AG10803 (cell line): Measurements from ENCODE around the gene ACVR1B.
A peak's percentile ranks its signal among the peaks of the same experiment; 100 is the strongest.
"Not testable (repeated sequence)": the region's sequence is repeated elsewhere in the genome, so short reads cannot be mapped to it uniquely, and the experiment has no call there.

Source experiments
- DNase-seq: peaks from one replicate; pipeline ENCODE4 v3.0.0; 2010; ENCODE audit warnings: low read depth
- H3K4me3 ChIP-seq: 2 replicates; pipeline ENCODE4 v1.5.1; 2011; ENCODE audit warnings: mild to moderate bottlenecking, low read length, control low read depth
- TF ChIP-seq, protein P1 (sequence below): conservative IDR thresholded peaks from 2 replicates; pipeline ENCODE4 v1.5.1; 2011; ENCODE audit warnings: mild to moderate bottlenecking, low read length, control low read depth, inconsistent platforms

Gene ACVR1B

GRCh38 chr12:51972422-51972812 lies 20.9 kb downstream of the ACVR1B start:
- no peak overlapping the region for H3K4me3 ChIP-seq
- DNase-seq, result no peak
- TF ChIP-seq, protein P1, sequence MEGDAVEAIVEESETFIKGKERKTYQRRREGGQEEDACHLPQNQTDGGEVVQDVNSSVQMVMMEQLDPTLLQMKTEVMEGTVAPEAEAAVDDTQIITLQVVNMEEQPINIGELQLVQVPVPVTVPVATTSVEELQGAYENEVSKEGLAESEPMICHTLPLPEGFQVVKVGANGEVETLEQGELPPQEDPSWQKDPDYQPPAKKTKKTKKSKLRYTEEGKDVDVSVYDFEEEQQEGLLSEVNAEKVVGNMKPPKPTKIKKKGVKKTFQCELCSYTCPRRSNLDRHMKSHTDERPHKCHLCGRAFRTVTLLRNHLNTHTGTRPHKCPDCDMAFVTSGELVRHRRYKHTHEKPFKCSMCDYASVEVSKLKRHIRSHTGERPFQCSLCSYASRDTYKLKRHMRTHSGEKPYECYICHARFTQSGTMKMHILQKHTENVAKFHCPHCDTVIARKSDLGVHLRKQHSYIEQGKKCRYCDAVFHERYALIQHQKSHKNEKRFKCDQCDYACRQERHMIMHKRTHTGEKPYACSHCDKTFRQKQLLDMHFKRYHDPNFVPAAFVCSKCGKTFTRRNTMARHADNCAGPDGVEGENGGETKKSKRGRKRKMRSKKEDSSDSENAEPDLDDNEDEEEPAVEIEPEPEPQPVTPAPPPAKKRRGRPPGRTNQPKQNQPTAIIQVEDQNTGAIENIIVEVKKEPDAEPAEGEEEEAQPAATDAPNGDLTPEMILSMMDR, result no peak

- no peak overlapping the region for H3K4me3 ChIP-seq
- DNase-seq, result peak; percentile 72
- TF ChIP-seq, protein P1, result no peak
Observed at GRCh38 chr12:51972849-51973273, 21.4 kb downstream of the ACVR1B start.

DNA sequence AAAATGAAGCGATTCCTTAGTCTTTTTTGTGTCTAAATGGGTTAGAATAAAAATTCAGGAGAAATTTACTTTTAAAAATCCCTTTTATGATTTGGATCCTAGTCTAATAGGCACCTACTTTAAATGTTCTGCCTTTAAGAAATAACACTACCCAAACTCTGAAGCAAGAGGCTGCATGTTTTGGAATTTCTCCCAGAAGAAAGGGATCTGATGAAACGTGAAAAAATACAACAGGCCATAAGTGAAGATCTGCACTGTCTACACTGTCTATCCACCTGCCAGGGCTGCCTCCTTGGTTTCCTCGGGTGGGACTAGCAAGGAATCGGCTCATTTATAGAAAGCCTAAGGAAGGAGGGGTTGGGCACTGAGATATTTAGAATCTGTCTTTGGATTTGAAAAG lies 22.1 kb downstream of the ACVR1B start:
- TF ChIP-seq, protein P1, result no peak
- peak; percentile 73 for DNase-seq
- no peak overlapping the region for H3K4me3 ChIP-seq

DNA sequence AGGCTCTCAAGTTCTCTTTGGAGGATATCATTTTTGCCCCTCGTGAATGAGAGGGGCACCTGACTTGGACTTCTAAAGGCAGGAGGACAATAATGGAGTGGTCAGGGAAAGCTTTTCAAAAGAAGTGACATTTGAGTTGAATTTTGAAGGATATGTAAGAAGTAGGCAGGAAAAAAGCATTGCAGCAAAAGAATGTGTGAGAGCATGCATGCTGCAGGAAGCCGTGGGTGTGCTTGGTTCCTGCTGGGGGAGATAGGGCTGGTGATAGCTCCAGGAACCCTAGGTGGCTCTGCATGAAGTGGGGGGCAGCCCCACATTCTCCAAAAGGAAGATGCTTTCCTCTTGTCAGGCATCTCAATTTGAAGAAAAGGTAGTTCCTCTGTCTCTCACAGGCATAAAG lies 23.1 kb downstream of the ACVR1B start:
- TF ChIP-seq, protein P1, result no peak
- DNase-seq, result no peak
- H3K4me3 ChIP-seq, result no peak overlapping the region

DNA sequence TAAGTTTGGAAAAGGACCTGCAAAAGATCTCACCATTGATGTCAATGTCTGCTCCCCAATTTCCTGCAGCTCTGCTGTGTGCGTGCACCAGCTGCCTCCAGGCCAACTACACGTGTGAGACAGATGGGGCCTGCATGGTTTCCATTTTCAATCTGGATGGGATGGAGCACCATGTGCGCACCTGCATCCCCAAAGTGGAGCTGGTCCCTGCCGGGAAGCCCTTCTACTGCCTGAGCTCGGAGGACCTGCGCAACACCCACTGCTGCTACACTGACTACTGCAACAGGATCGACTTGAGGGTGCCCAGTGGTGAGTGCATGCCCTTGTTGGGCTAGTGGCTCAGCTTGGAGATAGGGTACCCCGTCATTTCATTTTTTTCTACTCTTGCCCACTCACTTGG lies 23.7 kb downstream of the ACVR1B start:
- TF ChIP-seq, protein P1, result no peak
- H3K4me3 ChIP-seq, result no peak overlapping the region

GRCh38 chr12:51976376-51977160 lies 25.1 kb downstream of the ACVR1B start:
- TF ChIP-seq, protein P1, result no peak
- H3K4me3 ChIP-seq, result no peak overlapping the region
- peak; percentile 59 for DNase-seq

More for the DNA sequence above, 23.7 kb downstream of the ACVR1B start:
- no peak for DNase-seq

GRCh38 chr12:51977320-51977753 lies 25.8 kb downstream of the ACVR1B start:
- H3K4me3 ChIP-seq, result no peak overlapping the region
- peak; percentile 17 for DNase-seq
- TF ChIP-seq, protein P1, result no peak

DNA sequence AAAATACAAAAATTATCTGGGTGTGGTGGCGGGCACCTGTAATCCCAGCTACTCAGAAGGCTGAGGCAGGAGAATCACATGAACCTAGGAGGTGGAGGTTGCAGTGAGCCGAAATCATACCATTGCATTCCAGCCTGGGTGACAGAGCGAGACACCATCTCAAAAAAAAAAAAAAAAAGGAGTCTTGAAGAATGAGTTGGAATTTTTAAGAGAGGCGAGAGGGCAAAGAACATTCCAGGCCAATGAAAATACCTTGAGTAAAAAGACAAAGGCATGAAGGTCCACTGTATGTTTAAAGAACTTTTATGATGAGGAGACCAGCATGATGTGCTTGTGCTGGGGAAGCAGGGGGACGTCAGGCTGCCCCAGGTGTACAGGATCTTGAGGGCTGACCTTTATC lies 27.8 kb downstream of the ACVR1B start:
- not testable (repeated sequence) for H3K4me3 ChIP-seq
- DNase-seq, result peak; percentile 54
